MM.1S (cell line): Measurements from ENCODE around the gene TUBB2A.
"Not testable (repeated sequence)": the region's sequence is repeated elsewhere in the genome, so short reads cannot be mapped to it uniquely, and the experiment has no call there.

ENCODE experiments used
- DNase-seq: peaks from one replicate; pipeline ENCODE4 v3.0.0-alpha.2; 2015
- H2AFZ ChIP-seq: fragments of 300-600 bp; sonication (generic); 2 replicates; pipeline ENCODE4 v1.6.0; 2016; ENCODE audit warnings: antibody characterized with exemption, low read length
- H3F3A ChIP-seq: fragments of 300-600 bp; sonication (generic); 2 replicates; pipeline ENCODE4 v1.6.1; 2016; ENCODE audit warnings: mild to moderate bottlenecking, antibody characterized with exemption, low read length, moderate library complexity, mixed read lengths; ENCODE audit not compliant: insufficient read depth
- H3K27ac ChIP-seq: fragments of 300-600 bp; sonication (generic); 2 replicates; pipeline ENCODE4 v1.5.1; 2016; ENCODE audit warnings: mild to moderate bottlenecking, low read length
- H3K27me3 ChIP-seq: fragments of 300-600 bp; sonication (generic); replicated peaks from 2 replicates; pipeline ENCODE4 v1.6.0; 2016; ENCODE audit warnings: low read length; ENCODE audit not compliant: insufficient read depth
- H3K36me3 ChIP-seq: fragments of 300-600 bp; sonication (generic); replicated peaks from 2 replicates; pipeline ENCODE4 v1.6.1; 2016; ENCODE audit warnings: mild to moderate bottlenecking, low read length, mixed read lengths; ENCODE audit not compliant: insufficient read depth
- H3K4me1 ChIP-seq: fragments of 300-600 bp; sonication (generic); 2 replicates; pipeline ENCODE4 v1.6.1; 2016; ENCODE audit warnings: low read length, mixed read lengths
- H3K4me2 ChIP-seq: fragments of 300-600 bp; sonication (generic); 2 replicates; pipeline ENCODE4 v1.6.0; 2016; ENCODE audit warnings: low read depth, low read length
- H3K4me3 ChIP-seq: fragments of 300-600 bp; sonication (generic); 2 replicates; pipeline ENCODE4 v1.5.1; 2016; ENCODE audit warnings: low read length, mixed read lengths
- H3K79me2 ChIP-seq: fragments of 300-600 bp; sonication (generic); 2 replicates; pipeline ENCODE4 v1.6.1; 2016; ENCODE audit warnings: mixed run types, low read length, mixed read lengths
- H3K9ac ChIP-seq: fragments of 300-600 bp; sonication (generic); 2 replicates; pipeline ENCODE4 v1.6.1; 2016; ENCODE audit warnings: low read length, mixed read lengths
- H3K9me2 ChIP-seq: fragments of 300-600 bp; sonication (generic); replicated peaks from 2 replicates; pipeline ENCODE4 v1.6.1; 2016; ENCODE audit warnings: mild to moderate bottlenecking, low read length, mixed read lengths; ENCODE audit not compliant: insufficient read depth
- H3K9me3 ChIP-seq: fragments of 300-600 bp; sonication (generic); replicated peaks from 2 replicates; pipeline ENCODE4 v1.6.1; 2016; ENCODE audit warnings: mild to moderate bottlenecking, low read length, mixed read lengths; ENCODE audit not compliant: insufficient read depth
- H4K20me1 ChIP-seq: fragments of 300-600 bp; sonication (generic); 2 replicates; pipeline ENCODE4 v1.6.1; 2016; ENCODE audit warnings: mild to moderate bottlenecking, low read length, moderate library complexity, mixed read lengths; ENCODE audit not compliant: insufficient read depth
- EZH2 ChIP-seq: fragments of 300-600 bp; sonication (generic); optimal IDR thresholded peaks from 2 replicates; pipeline ENCODE3; 2017; ENCODE audit warnings: low read depth, mild to moderate bottlenecking, antibody characterized with exemption, low read length, mixed read lengths
- EZH2phosphoT487 ChIP-seq: fragments of 300-600 bp; sonication (generic); IDR thresholded peaks from 2 replicates; pipeline ENCODE4 v1.6.1; 2018; ENCODE audit warnings: antibody characterized with exemption, low read length
- TF ChIP-seq, protein P1 (sequence below): fragments of 300-600 bp; sonication (generic); IDR thresholded peaks from 2 replicates; pipeline ENCODE4 v1.5.1; 2016; ENCODE audit warnings: antibody characterized with exemption, low read length, mixed read lengths

The TUBB2A gene

DNA sequence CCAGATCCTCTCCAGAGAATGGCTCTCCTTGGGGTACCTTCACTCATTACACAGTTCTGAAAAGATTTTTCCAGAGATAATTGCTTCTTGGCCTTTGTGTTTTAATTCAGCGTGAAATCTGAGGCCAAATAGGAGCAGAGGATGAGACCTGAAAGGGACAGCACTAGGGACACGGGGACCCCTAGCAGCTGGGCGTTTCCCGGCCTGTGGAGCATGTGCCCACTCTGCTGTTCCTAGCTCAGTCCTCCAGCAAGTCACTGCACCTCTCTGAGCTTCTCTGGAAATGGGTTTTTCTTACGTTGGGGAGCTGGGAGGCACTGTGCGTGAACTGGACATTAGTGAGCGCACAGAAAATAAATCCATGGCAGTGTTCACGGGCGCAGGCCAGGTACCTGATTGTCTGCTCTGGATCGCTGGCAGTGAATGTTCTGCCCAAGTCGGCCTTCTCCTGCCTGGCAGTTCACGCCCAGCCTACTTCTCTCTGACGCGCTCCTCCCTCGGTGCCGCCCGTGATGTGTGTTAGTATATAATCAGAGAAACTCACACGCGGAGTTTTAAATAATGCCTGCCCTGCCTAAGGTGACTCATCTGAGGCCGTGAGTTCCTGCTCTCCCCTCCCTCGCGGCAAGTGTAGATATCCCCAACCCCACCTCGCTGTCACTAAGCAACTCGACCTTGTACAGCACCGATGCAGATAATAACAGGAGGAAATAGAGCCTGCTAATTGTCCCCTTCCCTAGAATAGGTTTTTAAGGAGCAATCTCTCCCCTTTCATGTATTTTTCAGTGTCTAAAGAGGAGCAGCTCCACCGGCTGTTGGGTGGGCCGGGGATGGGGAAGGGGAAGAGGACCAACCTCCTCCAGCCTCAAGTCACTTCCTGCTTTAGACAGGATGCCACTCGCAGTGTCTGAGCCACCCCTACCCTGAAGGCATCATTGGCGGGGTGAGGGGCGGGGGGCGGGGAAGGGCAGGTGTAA lies 2.7 kb upstream of the TUBB2A start:
- no peak overlapping the region for H3K4me2 ChIP-seq
- no peak overlapping the region for H3K27ac ChIP-seq
- H3K9me2 ChIP-seq, result no peaks in the 10 kb centered on the region
- H3K36me3 ChIP-seq, result no peaks in the 10 kb centered on the region
- no peaks in the 10 kb centered on the region for H3K9me3 ChIP-seq
- H3K9ac ChIP-seq, result no peak overlapping the region
- peaks cover 32% of the 10 kb centered on the region for H3K27me3 ChIP-seq
- H3K4me1 ChIP-seq, result no peaks in the 10 kb centered on the region
- TF ChIP-seq EZH2 (no peak), EZH2phosphoT487 (no peak)
- TF ChIP-seq, protein P1, sequence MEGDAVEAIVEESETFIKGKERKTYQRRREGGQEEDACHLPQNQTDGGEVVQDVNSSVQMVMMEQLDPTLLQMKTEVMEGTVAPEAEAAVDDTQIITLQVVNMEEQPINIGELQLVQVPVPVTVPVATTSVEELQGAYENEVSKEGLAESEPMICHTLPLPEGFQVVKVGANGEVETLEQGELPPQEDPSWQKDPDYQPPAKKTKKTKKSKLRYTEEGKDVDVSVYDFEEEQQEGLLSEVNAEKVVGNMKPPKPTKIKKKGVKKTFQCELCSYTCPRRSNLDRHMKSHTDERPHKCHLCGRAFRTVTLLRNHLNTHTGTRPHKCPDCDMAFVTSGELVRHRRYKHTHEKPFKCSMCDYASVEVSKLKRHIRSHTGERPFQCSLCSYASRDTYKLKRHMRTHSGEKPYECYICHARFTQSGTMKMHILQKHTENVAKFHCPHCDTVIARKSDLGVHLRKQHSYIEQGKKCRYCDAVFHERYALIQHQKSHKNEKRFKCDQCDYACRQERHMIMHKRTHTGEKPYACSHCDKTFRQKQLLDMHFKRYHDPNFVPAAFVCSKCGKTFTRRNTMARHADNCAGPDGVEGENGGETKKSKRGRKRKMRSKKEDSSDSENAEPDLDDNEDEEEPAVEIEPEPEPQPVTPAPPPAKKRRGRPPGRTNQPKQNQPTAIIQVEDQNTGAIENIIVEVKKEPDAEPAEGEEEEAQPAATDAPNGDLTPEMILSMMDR, result no peak
- H3K79me2 ChIP-seq, result no peaks in the 10 kb centered on the region
- H3K4me3 ChIP-seq, result no peak overlapping the region
- no peaks in the 10 kb centered on the region for H3F3A ChIP-seq
- H4K20me1 ChIP-seq, result no peaks in the 10 kb centered on the region
- H2AFZ ChIP-seq, result no peak overlapping the region
- DNase-seq, result no peak

DNA sequence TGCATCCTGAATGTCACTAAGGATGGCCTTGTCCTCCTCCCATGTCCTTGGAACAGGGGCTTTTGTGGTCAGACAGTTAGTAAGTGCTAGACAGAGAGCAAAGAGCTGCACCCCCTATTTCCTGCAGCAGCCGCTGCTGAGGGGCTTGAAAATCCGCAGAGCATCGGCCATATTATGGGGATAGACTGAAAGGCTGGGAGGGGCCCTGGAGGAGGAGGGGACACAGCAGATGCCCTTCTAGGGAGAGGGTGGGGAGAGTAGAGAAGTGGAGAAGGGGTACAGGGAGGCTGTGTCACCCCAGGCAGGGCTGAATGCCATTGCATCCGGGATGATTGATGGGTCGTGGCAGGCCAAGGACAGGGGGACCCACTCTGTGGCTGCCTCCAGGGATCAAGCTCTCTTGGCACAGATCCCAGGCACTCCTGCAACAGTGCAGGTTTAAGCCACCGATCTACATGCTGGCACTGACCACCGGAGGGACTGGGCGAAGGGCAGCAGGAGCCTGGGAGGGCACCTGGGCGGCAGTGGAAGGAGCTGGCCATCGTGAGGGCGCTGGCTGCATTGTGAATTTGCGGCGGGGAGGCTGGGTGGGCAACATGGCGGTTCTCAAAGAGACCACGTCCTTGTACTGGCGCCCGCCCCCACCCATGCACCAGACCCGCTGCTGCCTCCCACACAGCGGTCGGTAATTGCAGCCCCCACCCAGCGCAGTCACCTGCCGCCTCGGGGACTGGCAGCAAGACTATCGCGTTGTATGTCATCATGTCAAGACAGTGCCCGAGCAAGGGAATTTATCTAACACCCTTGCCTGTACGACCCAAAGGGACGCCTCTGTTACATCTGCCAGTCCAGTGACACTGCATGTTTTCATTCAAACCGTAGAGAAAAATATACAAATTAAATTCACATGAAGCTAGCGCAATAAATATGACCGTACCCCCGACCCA lies 887 bp downstream of the TUBB2A start:
- DNase-seq, H3K27ac ChIP-seq, H3K4me1 ChIP-seq, H3F3A ChIP-seq, H3K79me2 ChIP-seq, H4K20me1 ChIP-seq, H3K9me2 ChIP-seq, H3K9ac ChIP-seq, H3K9me3 ChIP-seq, H3K36me3 ChIP-seq: not testable (repeated sequence)
- 0 out of 2 replicates have a peak overlapping the region, but pooled peaks have one; percentile 30 for H2AFZ ChIP-seq
- peaks cover 26% of the 10 kb centered on the region for H3K27me3 ChIP-seq
- peak overlapping the region; percentile 88 for H3K4me2 ChIP-seq
- peak overlapping the region; percentile 63 for H3K4me3 ChIP-seq

DNA sequence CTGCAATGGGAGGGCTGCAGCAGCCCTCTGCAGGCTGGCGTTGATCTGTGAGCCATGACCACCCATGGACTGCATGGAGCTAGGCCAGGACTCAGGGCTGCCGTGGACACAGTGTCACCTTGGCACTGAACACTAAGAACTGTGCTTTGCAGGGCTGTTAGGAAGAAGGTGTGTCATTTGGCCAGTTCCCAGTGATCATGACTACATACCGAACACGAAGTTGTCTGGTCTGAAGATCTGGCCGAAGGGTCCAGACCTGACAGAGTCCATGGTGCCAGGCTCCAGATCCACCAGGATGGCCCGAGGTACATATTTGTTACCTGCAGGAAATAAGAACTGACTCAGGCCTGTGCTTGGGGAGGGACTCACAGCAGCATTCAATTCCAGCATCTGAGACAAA lies 1.9 kb downstream of the TUBB2A start:
- H3K9ac ChIP-seq, H2AFZ ChIP-seq, H3K9me3 ChIP-seq, DNase-seq, H3F3A ChIP-seq, H3K27ac ChIP-seq, H3K4me3 ChIP-seq, H3K4me2 ChIP-seq, H4K20me1 ChIP-seq, H3K36me3 ChIP-seq, H3K4me1 ChIP-seq, H3K79me2 ChIP-seq, H3K9me2 ChIP-seq: not testable (repeated sequence)
- peaks cover 17% of the 10 kb centered on the region for H3K27me3 ChIP-seq

DNA sequence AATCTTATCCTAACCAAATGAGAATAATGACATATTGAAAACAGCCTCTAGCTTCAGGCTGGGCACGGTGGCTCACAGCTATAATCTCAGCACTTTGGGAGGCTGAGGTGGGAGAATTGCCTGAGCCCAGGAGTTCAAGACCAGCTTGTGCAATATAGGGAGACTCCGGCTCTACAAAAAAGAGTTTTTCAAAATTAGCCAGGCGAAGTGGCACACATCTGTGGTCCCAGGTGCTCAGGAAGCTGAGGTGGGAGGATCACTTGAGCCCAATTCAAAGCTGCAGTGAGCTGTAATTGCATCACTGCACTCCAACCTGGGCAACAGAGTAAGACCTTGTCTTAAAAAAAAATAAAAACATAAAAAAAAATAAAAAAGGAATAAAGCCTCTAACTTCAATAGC lies 4.7 kb downstream of the TUBB2A start:
- no peaks in the 10 kb centered on the region; the same call in 1 of the 2 replicates for H3K27me3 ChIP-seq
- no peak overlapping the region for H2AFZ ChIP-seq
- H3K4me3 ChIP-seq, result no peak overlapping the region
- no peak for DNase-seq
- H3K9me3 ChIP-seq, result no peaks in the 10 kb centered on the region
- H3K36me3 ChIP-seq, result no peaks in the 10 kb centered on the region
- no peaks in the 10 kb centered on the region for H3F3A ChIP-seq
- H3K27ac ChIP-seq, result no peak overlapping the region
- TF ChIP-seq EZH2phosphoT487 (no peak), EZH2 (no peak)
- TF ChIP-seq, protein P1, result no peak
- H3K4me1 ChIP-seq, result no peaks in the 10 kb centered on the region
- no peak overlapping the region for H3K4me2 ChIP-seq
- H3K9me2 ChIP-seq, result no peaks in the 10 kb centered on the region
- H3K79me2 ChIP-seq, result no peaks in the 10 kb centered on the region
- H3K9ac ChIP-seq, result no peak overlapping the region
- H4K20me1 ChIP-seq, result no peaks in the 10 kb centered on the region
